GM12875 (cell line): ENCODE results near the gene CCNT1.
"Not testable (repeated sequence)": the region's sequence is repeated elsewhere in the genome, so short reads cannot be mapped to it uniquely, and the experiment has no call there.

Experiments used
- H3K4me3 ChIP-seq: one replicate; pipeline ENCODE4 v1.5.1; 2011; ENCODE audit warnings: low read depth, low read length, control low read depth
- CTCF ChIP-seq: IDR thresholded peaks from 2 replicates; pipeline ENCODE4 v1.5.1; 2011; ENCODE audit warnings: low read depth, mild to moderate bottlenecking, control low read depth, inconsistent platforms, low read length, moderate library complexity, borderline replicate concordance; ENCODE audit not compliant: insufficient read depth

CCNT1 gene

GRCh38 chr12:48716168-48716492, 377 bp downstream of the CCNT1 start:
- TF ChIP-seq CTCF, result no peak
- H3K4me3 ChIP-seq, result peak overlapping the region; percentile 79

DNA sequence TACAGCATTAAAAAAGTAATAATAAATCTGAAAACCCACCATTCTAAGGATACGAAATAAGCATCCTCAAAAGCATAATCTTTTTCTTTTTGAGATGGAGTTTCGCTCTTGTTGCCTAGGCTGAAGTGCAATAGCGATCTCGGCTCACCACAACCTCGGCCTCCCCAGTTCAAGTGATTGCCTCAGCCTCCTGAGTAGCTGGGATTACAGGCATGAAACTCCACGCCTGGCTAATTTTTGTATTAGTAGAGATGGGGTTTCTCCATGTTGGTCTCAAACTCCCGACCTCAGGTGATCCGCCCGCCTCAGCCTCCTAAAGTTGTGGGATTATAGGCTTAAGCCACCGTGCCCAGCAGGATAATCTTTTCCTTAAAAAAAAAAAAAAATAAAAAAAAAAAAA, 4.3 kb downstream of the CCNT1 start:
- no peak overlapping the region for H3K4me3 ChIP-seq
- no peak for TF ChIP-seq CTCF

- H3K4me3 ChIP-seq, result not testable (repeated sequence)
These were observed 17.7 kb downstream of the CCNT1 start for GRCh38 chr12:48698822-48699221.

- H3K4me3 ChIP-seq, result no peak overlapping the region
- TF ChIP-seq CTCF, result no peak
These were observed 19.9 kb downstream of the CCNT1 start for GRCh38 chr12:48696626-48697025.

DNA sequence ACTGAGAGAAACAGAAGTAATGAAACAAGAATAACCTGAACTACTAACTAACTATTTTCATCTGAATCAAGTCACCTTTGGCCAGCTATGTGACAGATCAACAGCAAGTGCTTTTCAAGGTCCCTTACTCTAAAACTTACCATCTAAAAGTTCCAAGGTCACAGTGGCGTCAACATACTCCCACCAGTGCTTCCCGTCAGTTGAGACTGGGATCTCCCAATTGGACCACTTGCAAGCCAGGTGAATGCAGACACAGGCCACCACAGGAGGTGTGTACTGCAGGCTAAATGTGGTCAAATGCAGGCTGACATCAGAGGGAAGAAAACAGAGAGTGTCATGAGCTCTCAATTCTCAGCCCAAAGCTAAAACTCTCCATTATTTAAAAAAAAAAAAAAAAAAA, 20.6 kb downstream of the CCNT1 start:
- TF ChIP-seq CTCF, result no peak
- no peak overlapping the region for H3K4me3 ChIP-seq

DNA sequence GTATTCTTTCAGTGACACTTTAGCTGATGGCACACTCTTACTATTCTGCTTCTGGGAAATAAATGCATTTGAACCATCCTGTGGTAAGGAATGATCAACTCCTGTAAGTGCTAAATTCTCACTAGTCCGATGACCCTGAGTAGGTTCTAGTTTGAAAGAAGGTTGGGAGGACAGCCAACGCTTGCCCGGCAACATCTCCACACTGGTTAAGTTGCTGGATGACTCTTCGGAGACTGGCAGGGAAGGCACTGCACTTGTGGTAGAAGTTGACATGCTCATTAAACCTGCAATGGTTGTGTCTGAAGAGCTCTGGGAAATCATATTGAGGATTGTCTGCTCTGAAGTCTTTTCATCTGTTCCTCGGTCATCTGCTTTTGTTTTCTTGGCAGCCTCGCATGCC, 22.5 kb downstream of the CCNT1 start:
- TF ChIP-seq CTCF, result no peak
- H3K4me3 ChIP-seq, result no peak overlapping the region

DNA sequence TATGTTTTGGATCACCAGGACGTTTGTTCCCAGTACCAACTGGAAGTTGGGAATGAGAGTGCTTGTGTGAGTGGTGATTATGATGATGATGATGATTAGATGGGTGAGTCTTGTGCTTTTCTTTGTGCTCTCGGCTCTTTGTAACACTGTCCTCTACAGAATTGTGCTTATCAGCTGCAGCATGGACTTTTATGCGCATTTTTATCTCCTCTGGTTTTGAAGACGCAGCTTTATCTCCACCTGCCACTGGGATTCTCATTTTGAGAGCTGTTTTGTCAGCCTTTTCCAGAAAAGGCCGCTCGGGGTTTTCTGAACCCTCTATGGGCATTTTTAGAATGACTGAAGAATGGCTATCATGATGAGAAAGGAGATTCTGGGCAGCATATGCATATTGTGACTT, 22.9 kb downstream of the CCNT1 start:
- no peak overlapping the region for H3K4me3 ChIP-seq
- TF ChIP-seq CTCF, result no peak

- no peak for TF ChIP-seq CTCF
- no peak overlapping the region for H3K4me3 ChIP-seq
These were observed 24.6 kb downstream of the CCNT1 start for GRCh38 chr12:48691826-48692487.
